ENCODE data around the gene N4BP2L1.
A peak's percentile ranks its signal among the peaks of the same experiment; 100 is the strongest.

The N4BP2L1 gene

GRCh38 chr13:32381539-32381938, 46.4 kb downstream of the N4BP2L1 start:
- H4K91ac ChIP-seq (ENCODE audit: low read depth, low read length): no peak overlapping the region
- H3K27me3 ChIP-seq (ENCODE audit: insufficient read depth, low read length): no peaks in the 10 kb centered on the region
- H3K18ac ChIP-seq (ENCODE audit: low read length): no peak overlapping the region
- no peak overlapping the region for H2AFZ ChIP-seq (ENCODE audit: insufficient read depth, low read length, poor library complexity)
- H2BK5ac ChIP-seq (ENCODE audit: low read depth, low read length, poor library complexity): no peak overlapping the region
- no peaks in the 10 kb centered on the region for H3K79me1 ChIP-seq (ENCODE audit: low read length)
- no peak overlapping the region for H3K14ac ChIP-seq (ENCODE audit: low read length)
- H3K27ac ChIP-seq (ENCODE audit: low read depth, low read length): no peak overlapping the region
- H2BK120ac ChIP-seq (ENCODE audit: insufficient read depth, low read length, poor library complexity): no peak overlapping the region
- no peak overlapping the region for H3K23ac ChIP-seq (ENCODE audit: low read length)
- H3K36me3 ChIP-seq (ENCODE audit: control insufficient read depth in 1 of 2, insufficient read depth in 2 of 2, low read length in 2 of 2): peaks cover 1 to 9% of the 10 kb centered on the region in 2 experiments
- H3K9me3 ChIP-seq (ENCODE audit: insufficient read depth, low read depth, low read length): no peaks in the 10 kb centered on the region
- H3K4me2 ChIP-seq (ENCODE audit: low read length): no peak overlapping the region
- peaks cover 4% of the 10 kb centered on the region in 2 experiments for H3K4me1 ChIP-seq (ENCODE audit: control insufficient read depth in 1 of 2, insufficient read depth in 2 of 2, low read length in 2 of 2)
- no CpG with 5 or more reads among the region's 3 CpGs for WGBS (ENCODE audit: extremely low coverage, insufficient coverage, insufficient read length)
- H3K79me2 ChIP-seq (ENCODE audit: control insufficient read depth, insufficient read depth, low read length, poor library complexity): no peaks in the 10 kb centered on the region
- no peak overlapping the region for H3K4me3 ChIP-seq (ENCODE audit: low read depth, low read length)
- no peak overlapping the region for H4K12ac ChIP-seq (ENCODE audit: low read depth, low read length)
- H4K8ac ChIP-seq (ENCODE audit: low read depth, low read length): peak overlapping the region; percentile 51
- no peak overlapping the region for H3K4ac ChIP-seq (ENCODE audit: low read depth, low read length)
- peak; percentile 21 to 47 for DNase-seq
- H2BK12ac ChIP-seq (ENCODE audit: low read length): no peak overlapping the region
- no peak overlapping the region for H3K9ac ChIP-seq (ENCODE audit: low read length)
- H2AK5ac ChIP-seq (ENCODE audit: low read length): no peak overlapping the region

- Histone ChIP-seq H3K23ac (ENCODE audit: low read length) (no peak overlapping the region), H3K79me2 (ENCODE audit: control insufficient read depth, insufficient read depth, low read length, poor library complexity) (no peaks in the 10 kb centered on the region), H3K9me3 (ENCODE audit: insufficient read depth, low read depth, low read length) (peaks cover 6% of the 10 kb centered on the region), H3K27ac (ENCODE audit: low read depth, low read length) (no peak overlapping the region), H3K4me1 (ENCODE audit: control insufficient read depth in 1 of 2, insufficient read depth in 2 of 2, low read length in 2 of 2) (no peaks in the 10 kb centered on the region), H3K4ac (ENCODE audit: low read depth, low read length) (no peak overlapping the region), H3K4me2 (ENCODE audit: low read length) (no peak overlapping the region), H2AK5ac (ENCODE audit: low read length) (no peak overlapping the region), H3K18ac (ENCODE audit: low read length) (no peak overlapping the region), H3K14ac (ENCODE audit: low read length) (no peak overlapping the region), H2BK120ac (ENCODE audit: insufficient read depth, low read length, poor library complexity) (no peak overlapping the region), H2AFZ (ENCODE audit: insufficient read depth, low read length, poor library complexity) (no peak overlapping the region), H4K12ac (ENCODE audit: low read depth, low read length) (no peak overlapping the region), H3K27me3 (ENCODE audit: insufficient read depth, low read length) (no peaks in the 10 kb centered on the region), H4K8ac (ENCODE audit: low read depth, low read length) (no peak overlapping the region), H3K4me3 (ENCODE audit: low read depth, low read length) (no peak overlapping the region), H2BK5ac (ENCODE audit: low read depth, low read length, poor library complexity) (no peak overlapping the region), H3K79me1 (ENCODE audit: low read length) (no peaks in the 10 kb centered on the region), H2BK12ac (ENCODE audit: low read length) (no peak overlapping the region), H3K36me3 (ENCODE audit: control insufficient read depth in 1 of 2, insufficient read depth in 2 of 2, low read length in 2 of 2) (peaks cover 7 to 10% of the 10 kb centered on the region in 2 experiments), H4K91ac (ENCODE audit: low read depth, low read length) (no peak overlapping the region), H3K9ac (ENCODE audit: low read length) (no peak overlapping the region)
- DNase-seq: no peak
- WGBS (ENCODE audit: extremely low coverage, insufficient coverage, insufficient read length): no CpG with 5 or more reads among the region's 1 CpG
These were observed 49.9 kb downstream of the N4BP2L1 start for GRCh38 chr13:32378012-32378411.

- Histone ChIP-seq H4K12ac (ENCODE audit: low read depth, low read length) (no peak overlapping the region), H2BK5ac (ENCODE audit: low read depth, low read length, poor library complexity) (no peak overlapping the region), H3K14ac (ENCODE audit: low read length) (no peak overlapping the region), H4K8ac (ENCODE audit: low read depth, low read length) (no peak overlapping the region), H4K91ac (ENCODE audit: low read depth, low read length) (no peak overlapping the region), H3K27me3 (ENCODE audit: insufficient read depth, low read length) (no peaks in the 10 kb centered on the region), H3K4me3 (ENCODE audit: low read depth, low read length) (no peak overlapping the region), H3K36me3 (ENCODE audit: control insufficient read depth in 1 of 2, insufficient read depth in 2 of 2, low read length in 2 of 2) (peaks cover 7 to 13% of the 10 kb centered on the region in 2 experiments), H3K23ac (ENCODE audit: low read length) (no peak overlapping the region), H2BK120ac (ENCODE audit: insufficient read depth, low read length, poor library complexity) (no peak overlapping the region), H3K4ac (ENCODE audit: low read depth, low read length) (no peak overlapping the region), H2BK12ac (ENCODE audit: low read length) (no peak overlapping the region), H3K4me1 (ENCODE audit: control insufficient read depth in 1 of 2, insufficient read depth in 2 of 2, low read length in 2 of 2) (no peaks in the 10 kb centered on the region), H2AK5ac (ENCODE audit: low read length) (no peak overlapping the region), H3K27ac (ENCODE audit: low read depth, low read length) (no peak overlapping the region), H3K79me1 (ENCODE audit: low read length) (no peaks in the 10 kb centered on the region), H2AFZ (ENCODE audit: insufficient read depth, low read length, poor library complexity) (no peak overlapping the region), H3K9me3 (ENCODE audit: insufficient read depth, low read depth, low read length) (peaks cover 6% of the 10 kb centered on the region), H3K9ac (ENCODE audit: low read length) (no peak overlapping the region), H3K4me2 (ENCODE audit: low read length) (no peak overlapping the region), H3K79me2 (ENCODE audit: control insufficient read depth, insufficient read depth, low read length, poor library complexity) (no peaks in the 10 kb centered on the region), H3K18ac (ENCODE audit: low read length) (no peak overlapping the region)
- no CpG with 5 or more reads among the region's 13 CpGs for WGBS (ENCODE audit: extremely low coverage, insufficient coverage, insufficient read length)
- peak; percentile 17 to 88 for DNase-seq
These were observed 51.1 kb downstream of the N4BP2L1 start for GRCh38 chr13:32376642-32377415.

- no peak overlapping the region for H2BK12ac ChIP-seq (ENCODE audit: low read length)
- no peak overlapping the region for H3K18ac ChIP-seq (ENCODE audit: low read length)
- no peak overlapping the region for H3K27ac ChIP-seq (ENCODE audit: low read depth, low read length)
- H3K14ac ChIP-seq (ENCODE audit: low read length): no peak overlapping the region
- H3K4me1 ChIP-seq (ENCODE audit: control insufficient read depth in 1 of 2, insufficient read depth in 2 of 2, low read length in 2 of 2): no peaks in the 10 kb centered on the region
- H2AFZ ChIP-seq (ENCODE audit: insufficient read depth, low read length, poor library complexity): no peak overlapping the region
- H3K79me2 ChIP-seq (ENCODE audit: control insufficient read depth, insufficient read depth, low read length, poor library complexity): no peaks in the 10 kb centered on the region
- H3K4me3 ChIP-seq (ENCODE audit: low read depth, low read length): no peak overlapping the region
- H4K91ac ChIP-seq (ENCODE audit: low read depth, low read length): no peak overlapping the region
- H3K9ac ChIP-seq (ENCODE audit: low read length): no peak overlapping the region
- H2BK5ac ChIP-seq (ENCODE audit: low read depth, low read length, poor library complexity): no peak overlapping the region
- H4K8ac ChIP-seq (ENCODE audit: low read depth, low read length): no peak overlapping the region
- no peak for DNase-seq
- H3K36me3 ChIP-seq (ENCODE audit: control insufficient read depth in 1 of 2, insufficient read depth in 2 of 2, low read length in 2 of 2): peaks cover 6 to 12% of the 10 kb centered on the region in 2 experiments
- no peak overlapping the region for H2AK5ac ChIP-seq (ENCODE audit: low read length)
- no peaks in the 10 kb centered on the region for H3K79me1 ChIP-seq (ENCODE audit: low read length)
- no peak overlapping the region for H3K4me2 ChIP-seq (ENCODE audit: low read length)
- WGBS (ENCODE audit: extremely low coverage, insufficient coverage, insufficient read length): no CpG with 5 or more reads among the region's 2 CpGs
- peaks cover 6% of the 10 kb centered on the region for H3K9me3 ChIP-seq (ENCODE audit: insufficient read depth, low read depth, low read length)
- no peak overlapping the region for H4K12ac ChIP-seq (ENCODE audit: low read depth, low read length)
- no peak overlapping the region for H3K4ac ChIP-seq (ENCODE audit: low read depth, low read length)
- H3K23ac ChIP-seq (ENCODE audit: low read length): no peak overlapping the region
- H3K27me3 ChIP-seq (ENCODE audit: insufficient read depth, low read length): no peaks in the 10 kb centered on the region
- no peak overlapping the region for H2BK120ac ChIP-seq (ENCODE audit: insufficient read depth, low read length, poor library complexity)
These were observed 57.1 kb downstream of the N4BP2L1 start for GRCh38 chr13:32370805-32371204.
